HG03175 (cell line): Measurements from ENCODE around the gene SERPINC1.
"Not testable (repeated sequence)": the region's sequence is repeated elsewhere in the genome, so short reads cannot be mapped to it uniquely, and the experiment has no call there.

Experiments used
- ATAC-seq: cut with Tn5 transposase; IDR thresholded peaks from one replicate; pipeline ENCODE4 v1.9.1; 2021; ENCODE audit warnings: mild to moderate bottlenecking, moderate library complexity; ENCODE audit not compliant: unreplicated experiment

Gene SERPINC1

GRCh38 chr1:173917149-173917548, at the start of gene SERPINC1:
Gene SERPINC1 (minus strand): TSS chr1:173917327. CDS start chr1:173917259, 68 bp downstream.
- ATAC-seq, result no peak

- ATAC-seq, result not testable (repeated sequence)
Measured at GRCh38 chr1:173965896-173966295, 48.8 kb upstream of the SERPINC1 start.

DNA sequence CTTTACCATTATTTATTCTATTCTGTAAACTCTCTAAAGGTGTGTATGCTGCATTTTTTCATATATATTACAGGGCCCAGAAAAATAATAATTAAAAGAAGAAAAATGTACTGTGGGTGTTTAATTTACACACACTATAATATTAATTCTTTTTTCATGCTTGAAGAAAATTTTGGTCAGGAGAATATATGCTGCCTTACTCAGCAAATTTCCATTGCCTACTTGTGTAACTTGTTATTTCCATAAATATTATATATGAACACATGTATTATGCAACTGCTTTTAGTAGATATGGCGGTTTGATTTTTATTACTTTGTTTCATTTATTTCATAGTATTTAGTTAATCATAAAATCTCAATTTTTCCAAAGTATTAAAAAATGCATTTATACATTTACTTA, 46.4 kb upstream of the SERPINC1 start:
- no peak for ATAC-seq

DNA sequence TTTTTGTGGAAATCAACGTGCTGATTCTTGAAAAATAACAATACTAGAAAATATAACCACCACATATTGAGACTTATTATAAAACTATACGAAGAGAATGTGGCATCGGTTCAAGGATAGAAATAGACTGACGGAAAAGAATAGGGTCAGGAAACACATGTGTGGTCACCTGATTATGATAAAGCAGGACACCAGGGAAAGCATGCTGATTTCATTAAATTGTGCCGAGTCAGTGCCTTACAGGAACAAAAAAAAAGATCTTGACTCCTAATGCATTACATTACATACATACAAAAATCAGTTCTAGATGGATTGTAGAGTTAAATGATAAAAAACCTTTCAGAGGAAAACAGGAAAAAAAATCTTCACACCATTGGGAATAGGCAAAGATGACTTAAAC, 43.5 kb upstream of the SERPINC1 start:
- ATAC-seq, result no peak

DNA sequence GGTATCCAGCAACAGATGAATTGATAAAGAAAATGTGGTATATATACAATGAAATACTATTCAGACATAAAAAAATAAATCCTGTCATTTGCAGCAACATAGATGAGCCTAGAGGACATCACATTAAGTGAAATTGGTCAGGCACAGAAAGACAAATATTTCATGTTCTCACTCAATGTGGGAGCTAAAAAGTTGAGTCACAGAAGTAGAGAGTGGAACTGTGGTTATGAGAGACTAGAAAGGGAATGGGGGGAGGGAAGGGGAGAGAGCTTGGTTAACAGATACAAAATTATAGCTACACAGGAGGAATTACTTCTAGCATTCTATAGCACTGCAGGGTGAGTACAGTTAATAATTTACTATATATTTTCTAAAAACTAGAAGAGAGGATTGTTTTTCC, 37.1 kb upstream of the SERPINC1 start:
- no peak for ATAC-seq

GRCh38 chr1:173948594-173948993, 31.5 kb upstream of the SERPINC1 start:
- ATAC-seq, result no peak

- no peak for ATAC-seq
Measured at GRCh38 chr1:173946380-173946921, 29.3 kb upstream of the SERPINC1 start.

DNA sequence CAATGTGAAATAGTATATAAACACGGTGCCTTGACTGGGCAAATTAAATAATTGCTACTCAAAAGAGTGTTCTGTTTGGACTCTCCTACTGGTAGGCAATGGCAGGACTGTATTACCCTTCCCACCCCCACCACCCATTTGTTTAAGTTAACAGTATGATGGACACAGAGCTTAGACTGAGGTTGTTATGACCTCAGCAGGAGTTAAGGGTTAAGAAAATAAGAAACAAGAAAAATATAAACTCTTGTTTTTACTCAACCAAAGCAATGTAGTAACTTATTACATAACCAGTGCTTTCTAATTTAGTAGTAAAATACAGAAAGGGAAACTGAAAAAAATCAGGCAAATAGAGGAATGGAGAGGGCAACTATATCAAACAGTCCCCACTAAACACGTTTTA, 19.9 kb upstream of the SERPINC1 start:
- peak; percentile 57 for ATAC-seq

GRCh38 chr1:173934440-173934839, 17.3 kb upstream of the SERPINC1 start:
- ATAC-seq, result no peak

GRCh38 chr1:173930541-173930940, 13.4 kb upstream of the SERPINC1 start:
- not testable (repeated sequence) for ATAC-seq

DNA sequence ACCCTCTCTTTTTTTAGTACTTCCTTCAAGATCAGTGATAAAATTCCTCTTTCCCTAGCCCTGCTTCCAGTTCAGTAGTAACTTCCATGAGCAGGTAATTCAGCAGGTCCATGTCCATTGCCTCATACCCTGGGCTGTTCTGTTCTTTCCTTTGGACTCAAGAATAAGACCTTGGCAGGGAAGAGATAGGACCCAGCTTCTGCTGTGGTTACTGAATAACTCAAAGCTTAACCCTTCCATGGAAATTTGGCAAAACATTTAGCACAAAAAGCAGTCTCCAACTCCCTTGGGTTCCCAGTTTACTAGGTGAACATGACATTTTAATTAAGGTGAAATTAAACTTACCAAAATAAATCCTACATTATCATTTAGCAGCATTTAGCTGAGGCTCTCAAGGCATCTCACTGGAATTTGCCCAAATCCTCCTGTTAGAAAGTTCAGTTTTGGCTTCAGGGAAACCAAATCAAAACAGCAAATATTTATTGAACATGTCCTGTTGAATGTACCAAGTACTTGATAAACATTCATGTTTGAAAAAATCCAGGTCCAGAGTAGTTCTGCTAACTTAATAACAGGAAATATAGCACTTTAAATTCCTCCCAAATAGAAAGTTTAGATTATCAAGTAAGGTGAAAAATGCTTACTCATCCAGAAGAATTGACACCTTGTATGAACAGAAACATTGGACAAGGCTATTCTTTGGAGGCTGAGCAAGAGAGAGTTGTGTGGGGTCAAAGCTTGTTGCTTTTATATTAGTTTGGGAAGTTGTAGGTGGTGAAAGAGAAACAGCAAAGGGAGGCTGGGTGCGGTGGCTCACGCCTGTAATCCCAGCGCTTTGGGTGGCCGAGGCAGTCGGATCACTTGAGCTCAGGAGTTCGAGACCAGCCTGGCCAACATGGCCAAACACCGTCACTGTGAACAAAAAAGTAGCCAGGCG, 8.4 kb upstream of the SERPINC1 start:
- ATAC-seq, result no peak

DNA sequence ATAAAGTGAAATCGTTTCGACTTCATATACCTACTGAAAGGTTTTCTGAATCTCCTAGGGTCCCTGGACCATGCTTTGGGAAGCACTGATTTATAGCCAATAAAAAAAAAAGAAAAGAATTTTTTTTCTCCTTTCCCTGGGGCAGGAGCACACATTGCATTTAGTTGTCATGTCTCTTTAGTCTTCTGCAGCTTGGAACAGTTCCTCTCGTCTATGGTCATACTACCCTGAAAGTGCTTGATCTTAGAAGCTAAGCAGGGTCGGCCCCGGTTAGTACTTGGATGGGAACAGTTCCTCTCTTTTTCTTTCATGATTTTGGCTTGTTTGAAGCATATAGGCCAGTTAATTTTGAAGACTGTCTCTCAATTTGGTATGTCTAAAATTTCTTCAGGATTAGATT, 3.7 kb upstream of the SERPINC1 start:
- no peak for ATAC-seq

DNA sequence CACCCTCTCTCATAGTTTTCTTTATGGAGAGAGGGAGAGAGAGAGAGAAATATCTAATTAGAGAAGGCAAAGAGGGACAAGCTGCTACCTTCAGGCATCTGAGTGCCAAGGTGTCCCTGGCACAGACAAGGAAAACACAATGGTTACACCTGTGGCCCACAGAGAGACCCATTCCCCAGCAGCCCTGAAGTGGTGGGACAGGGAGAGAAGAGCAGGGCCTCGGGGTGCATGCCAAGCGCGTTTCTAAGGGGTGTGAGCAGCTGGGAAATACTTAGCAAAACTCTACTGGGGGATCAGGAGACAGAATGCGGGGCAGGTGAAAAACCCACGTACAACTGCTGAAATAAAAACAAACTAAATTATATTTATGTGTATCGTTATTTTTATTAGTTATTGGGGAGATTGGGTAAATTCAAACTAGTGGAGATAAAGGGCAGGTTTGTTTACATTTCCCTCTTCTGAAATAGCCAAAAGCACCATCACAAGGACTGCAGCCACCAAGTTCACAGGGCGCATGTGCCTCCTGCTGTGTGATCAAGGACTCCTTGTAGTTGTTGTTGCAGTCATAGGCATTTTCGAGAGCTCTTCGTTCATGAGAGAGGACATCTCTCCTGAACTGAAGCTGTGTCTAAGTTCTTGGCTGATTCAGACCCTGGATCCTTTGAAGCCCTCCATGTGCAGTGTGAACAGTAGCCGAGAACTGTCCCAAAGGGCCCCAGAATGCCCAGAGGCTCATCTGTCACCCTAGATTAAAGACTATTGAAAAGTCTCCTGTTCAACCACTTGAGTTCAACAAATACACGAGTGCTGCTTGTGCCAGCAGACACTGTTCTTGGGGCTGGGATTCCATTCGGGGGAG, 737 bp upstream of the SERPINC1 start:
- ATAC-seq, result no peak

DNA sequence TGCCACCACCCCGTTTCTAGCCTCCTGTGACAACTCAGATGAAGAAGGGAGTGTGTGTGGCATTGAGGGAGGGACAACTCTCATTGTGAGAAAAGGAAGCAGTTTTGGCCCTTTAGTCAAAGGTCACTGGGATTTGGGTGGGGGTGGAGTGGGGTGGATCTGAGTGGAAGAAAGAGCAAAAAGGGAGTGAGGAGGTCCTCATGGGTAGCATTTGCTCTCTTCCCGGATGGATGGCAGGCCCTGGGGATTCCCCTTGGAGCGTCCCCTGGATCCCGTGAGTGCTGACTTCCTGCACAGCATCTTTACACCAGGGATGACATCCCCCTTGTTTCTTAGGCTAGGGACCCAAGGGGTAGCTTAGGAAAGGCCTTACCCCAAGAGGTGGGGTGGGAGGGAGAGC, 460 bp downstream of the SERPINC1 start:
- ATAC-seq, result no peak

DNA sequence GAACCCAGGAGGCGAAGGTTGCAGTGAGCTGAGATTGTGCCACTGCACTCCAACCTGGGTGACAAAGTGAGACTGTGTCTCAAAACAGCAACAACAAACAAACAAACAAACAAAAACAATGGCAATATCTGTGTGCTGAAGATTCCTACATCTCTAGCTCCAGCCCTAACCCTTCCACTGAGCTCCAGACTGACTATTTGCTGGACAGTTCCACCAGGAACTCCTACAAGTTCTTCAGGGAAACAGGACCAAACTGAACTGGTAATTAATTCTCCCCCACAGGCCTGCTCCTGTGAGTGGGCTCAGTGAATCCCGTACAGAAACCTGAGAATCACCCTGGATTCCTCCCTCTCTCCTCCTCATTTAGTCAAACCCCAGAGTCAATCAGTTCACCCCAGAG, 1.5 kb downstream of the SERPINC1 start:
- ATAC-seq, result no peak

GRCh38 chr1:173914366-173914871, 2.7 kb downstream of the SERPINC1 start:
- ATAC-seq, result no peak

GRCh38 chr1:173913111-173913510, 4.0 kb downstream of the SERPINC1 start:
- ATAC-seq, result no peak

DNA sequence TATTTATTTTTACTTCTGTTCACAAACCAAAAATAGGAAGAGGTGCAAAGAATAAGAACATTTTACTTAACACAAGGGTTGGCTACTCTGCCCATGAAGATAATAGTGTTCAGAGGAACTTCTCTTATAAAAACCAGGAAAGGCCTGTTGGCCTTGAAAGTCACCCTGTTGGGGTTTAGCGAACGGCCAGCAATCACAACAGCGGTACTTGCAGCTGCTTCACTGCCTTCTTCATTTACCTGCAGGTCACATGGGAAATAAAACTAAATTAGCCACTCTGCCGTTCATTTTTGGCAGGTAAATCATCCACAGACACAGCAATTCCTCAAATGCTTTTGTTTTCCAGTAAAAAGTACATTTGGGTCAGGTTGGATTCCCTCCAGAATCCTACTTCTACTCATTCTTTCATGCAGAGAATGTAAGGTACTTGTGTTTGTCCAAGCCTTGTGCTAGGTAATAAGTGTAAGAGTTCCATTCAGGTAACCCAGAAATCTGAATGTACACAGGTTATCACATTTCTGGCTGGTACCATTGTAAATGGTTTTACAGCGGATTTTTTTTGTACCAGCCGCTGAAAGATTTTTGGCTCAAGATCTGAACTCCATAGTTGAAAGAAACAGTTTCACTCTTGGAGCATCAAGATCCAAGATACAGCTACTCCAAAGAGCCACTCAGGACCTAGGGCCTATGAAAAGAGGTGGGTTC, 13.1 kb downstream of the SERPINC1 start:
- ATAC-seq, result no peak

GRCh38 chr1:173900992-173901391, 16.1 kb downstream of the SERPINC1 start:
- ATAC-seq, result no peak

- no peak for ATAC-seq
Measured at GRCh38 chr1:173900427-173900826, 16.7 kb downstream of the SERPINC1 start.

DNA sequence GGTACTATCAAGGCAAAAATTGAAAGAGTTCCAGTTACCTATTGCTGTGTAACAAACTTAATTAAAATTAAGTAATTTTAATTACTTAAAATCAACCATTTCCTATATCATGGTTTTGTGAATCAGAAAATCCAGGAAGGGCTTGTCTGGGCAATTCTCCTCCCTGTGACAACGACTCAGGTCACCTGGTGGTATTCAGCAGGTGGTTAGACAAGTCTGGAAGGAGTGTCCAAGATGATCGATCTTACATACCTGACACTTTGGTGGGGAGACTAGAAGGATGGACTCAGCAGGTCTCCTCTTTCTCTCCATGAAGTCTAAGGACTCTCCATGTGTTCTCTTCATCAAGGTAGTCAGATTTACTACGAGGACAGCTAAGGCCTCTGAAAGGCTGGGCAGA, 22.9 kb downstream of the SERPINC1 start:
- no peak for ATAC-seq
